Epithelial cell of prostate (primary cell): ENCODE measurements around the gene PPP1CC.

Experiments used
- DNase-seq: peaks from one replicate; pipeline ENCODE4 v3.0.0-alpha.2; 2011; ENCODE audit warnings: low read depth, low spot score
- H3K27ac ChIP-seq: fragments of 450-650 bp; 2 replicates; pipeline ENCODE4 v1.5.1; 2017; ENCODE audit warnings: mild to moderate bottlenecking

The PPP1CC gene

DNA sequence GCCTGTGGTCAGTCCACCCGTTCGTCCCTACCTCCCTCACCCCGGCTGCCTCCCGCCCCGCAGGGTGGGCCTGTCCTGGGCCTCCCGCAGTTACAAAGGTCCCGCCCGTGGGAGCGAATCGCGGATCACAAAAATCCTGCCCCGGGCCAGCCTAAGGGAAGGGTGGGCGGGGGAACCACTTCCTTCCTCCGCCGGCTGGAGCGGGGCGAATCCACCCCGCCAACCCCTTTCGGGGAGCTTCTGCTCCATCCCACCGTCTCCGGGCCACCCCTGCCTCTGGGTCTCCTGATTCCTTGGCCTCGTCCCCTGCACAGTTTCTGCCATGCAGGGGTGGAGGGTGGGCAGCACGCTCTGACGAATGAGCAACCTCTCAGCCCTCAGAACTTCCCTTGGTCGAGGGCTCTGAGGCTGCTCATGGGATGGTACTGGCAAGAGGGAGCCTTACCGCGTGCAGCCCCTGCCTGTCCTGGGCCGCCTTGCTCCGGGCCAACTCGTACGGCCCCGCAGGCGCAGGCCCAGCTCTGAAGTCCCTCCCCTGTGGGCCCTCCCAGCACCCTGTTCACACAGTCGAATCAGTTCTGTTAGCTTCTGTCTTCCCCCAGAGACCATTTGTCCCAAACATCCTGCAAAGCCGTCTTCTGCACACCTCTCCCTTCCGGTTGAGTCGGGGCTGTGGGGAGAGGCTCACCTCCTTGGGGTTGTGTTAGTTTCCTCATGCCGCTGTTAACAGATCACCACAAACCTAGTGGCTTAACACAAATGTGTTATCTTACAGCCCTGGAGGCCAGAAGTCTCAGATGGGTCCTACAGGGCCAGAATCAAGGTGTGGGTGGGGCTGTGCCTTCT lies 53.2 kb downstream of the PPP1CC start:
- H3K27ac ChIP-seq = no peak overlapping the region
- no peak for DNase-seq

DNA sequence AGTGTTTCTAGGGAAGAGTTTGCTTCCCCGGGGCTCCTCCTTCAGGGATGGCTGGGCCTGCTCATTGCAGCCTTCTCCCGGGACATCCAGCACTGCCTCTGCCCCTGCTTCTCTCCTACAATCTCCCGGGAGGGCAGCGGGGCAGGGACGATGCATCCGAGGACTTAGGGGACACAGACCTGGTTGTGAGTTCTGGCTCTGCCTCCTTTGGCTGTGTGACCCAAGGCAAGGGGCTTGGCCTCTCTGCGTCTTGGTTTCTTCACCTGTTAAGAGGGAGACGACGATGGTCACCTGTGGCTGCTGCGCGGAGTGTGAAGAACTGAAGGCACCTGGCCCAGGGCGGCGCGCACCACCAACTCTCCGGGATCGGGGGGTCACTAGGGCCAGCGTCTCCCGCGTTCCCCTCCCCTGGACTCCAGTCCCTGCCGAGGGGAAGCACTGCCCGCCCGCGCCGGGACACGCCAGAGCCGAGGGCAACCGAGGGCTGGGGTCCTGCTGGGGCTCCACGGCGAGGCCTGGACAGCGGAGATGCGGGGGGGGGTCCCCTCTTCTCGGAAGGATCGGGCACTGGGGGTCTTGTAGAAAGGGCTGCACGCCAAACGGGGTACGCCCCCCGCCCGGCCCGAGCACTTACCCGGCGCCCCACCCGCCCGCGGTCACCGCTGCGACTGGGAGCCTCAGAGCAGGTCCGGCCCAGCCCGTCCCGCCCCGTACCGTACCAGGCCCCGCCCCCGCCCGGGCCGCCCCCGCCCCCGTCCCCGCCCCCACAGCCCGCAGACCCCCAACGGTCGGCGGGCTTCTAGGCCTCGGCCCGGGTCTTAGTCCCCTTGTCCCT lies 54.0 kb downstream of the PPP1CC start, which contains the start of gene HVCN1:
Gene HVCN1, minus strand, starts transcription at position 670 of the 835 bp plus-strand sequence. CDS start 5,870 bp downstream, outside the sequence.
- DNase-seq = no peak
- no peak within 1 kb of the TSS for H3K27ac ChIP-seq

DNA sequence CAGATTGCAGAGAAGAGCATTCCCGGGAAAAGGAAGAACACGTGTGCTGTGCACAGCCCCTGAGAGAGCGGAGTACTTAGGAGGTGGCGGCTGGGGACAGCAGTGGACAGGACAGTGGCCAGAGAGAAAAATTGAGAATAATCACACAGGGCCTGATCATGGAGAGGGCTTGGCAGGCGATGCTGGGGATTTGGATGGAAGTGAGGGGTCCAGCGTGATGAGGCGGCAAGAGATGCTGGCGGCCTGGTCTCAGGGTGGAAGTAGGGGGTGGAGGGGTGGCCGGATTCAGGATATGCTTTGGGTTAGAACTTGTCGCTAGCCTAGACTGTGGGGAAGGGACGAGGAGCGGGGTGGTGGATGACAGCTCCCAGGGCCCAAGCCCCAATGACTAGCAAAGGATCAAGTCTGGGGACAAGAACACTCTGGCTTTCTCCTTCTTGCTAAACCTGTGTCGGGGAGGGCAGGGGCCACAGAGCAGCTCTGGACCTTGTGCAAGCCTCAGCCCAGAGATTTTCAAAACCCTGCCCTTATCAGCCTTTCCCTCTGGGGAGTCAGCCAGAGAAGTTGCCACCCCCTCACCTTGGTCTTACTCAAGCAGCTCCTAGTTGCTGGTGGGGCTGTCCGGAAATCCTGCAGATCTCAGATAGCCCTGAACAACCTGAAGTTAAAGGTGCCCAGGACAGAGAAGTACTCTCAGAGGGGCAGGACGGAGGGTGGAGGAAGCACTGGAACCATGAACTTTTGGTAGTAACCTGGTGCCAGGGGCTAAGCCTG lies 55.1 kb downstream of the PPP1CC start:
- DNase-seq = no peak
- H3K27ac ChIP-seq = no peak overlapping the region

DNA sequence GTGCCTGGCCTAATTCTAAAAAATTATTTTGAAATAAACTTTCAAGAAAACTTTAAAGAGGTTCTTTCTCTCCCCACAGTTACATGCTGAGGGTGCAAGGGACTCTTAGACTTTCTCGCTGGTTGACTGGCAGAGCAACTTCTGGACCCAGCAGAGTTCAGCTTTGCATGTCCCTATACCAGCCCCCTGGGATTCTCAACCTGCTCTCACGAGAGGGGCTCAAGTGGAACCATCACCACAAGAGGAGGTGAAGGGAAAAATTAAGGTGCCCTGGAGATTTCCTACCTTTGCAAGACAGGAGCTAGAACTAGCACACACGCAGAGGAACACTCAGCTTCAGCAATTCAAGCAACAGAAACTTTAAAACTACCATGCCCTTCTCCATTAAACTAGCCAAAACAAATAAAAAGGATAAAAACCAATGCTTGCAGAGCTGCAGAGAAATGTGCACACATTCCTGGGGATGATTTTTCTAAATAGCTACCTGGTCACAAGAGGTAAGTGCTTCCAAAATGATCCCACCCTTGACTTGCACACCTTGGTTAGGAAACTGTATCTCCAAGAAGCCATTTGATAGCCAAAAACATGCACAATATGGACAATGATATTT lies 56.3 kb downstream of the PPP1CC start:
- no peak overlapping the region for H3K27ac ChIP-seq

DNA sequence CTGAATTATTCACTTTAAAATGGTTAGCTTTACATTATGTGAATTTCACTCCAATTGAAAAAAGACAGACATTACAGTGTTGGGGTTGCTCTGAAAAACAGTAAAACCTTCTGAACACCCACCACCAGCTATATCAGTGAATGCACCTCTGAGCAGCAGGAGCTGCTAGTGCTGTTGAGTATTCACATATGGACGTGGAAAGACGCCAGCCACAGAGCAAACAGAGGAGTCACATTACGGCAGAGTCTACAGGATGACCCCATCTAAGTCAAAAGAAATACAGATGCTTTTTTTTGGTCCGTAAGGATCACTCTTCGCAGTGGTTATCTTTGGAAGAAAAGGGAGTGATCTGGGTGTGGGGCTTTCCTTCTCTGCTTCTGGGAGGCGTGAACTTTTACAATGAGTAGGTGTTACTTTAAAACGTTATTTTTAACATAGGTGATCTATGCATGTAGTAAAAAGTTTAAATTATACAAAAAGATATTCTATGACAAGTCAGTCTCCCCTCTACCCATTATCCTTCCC lies 58.3 kb downstream of the PPP1CC start:
- H3K27ac ChIP-seq = no peak overlapping the region
- no peak for DNase-seq

More for the DNA sequence above, 56.3 kb downstream of the PPP1CC start:
- DNase-seq = no peak

DNA sequence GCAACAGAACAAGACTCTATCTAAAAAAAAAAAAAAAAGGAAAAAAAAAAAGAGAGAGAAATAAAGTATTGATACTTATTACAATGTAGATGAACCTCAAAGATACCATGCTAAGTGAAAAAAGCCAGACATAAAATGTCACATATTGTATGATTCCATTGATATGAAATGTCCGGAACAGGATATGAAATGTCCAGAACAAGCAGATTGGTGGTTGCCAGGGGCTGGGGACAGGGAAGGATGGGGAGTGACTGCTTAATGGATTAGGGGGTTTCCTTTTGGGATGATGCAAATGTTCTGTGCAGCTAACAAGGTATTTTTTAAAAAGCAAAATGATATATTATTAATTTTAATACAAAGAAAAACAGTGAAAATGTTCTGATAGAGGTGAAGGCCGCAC lies 58.8 kb downstream of the PPP1CC start:
- H3K27ac ChIP-seq = no peak overlapping the region
- no peak for DNase-seq

DNA sequence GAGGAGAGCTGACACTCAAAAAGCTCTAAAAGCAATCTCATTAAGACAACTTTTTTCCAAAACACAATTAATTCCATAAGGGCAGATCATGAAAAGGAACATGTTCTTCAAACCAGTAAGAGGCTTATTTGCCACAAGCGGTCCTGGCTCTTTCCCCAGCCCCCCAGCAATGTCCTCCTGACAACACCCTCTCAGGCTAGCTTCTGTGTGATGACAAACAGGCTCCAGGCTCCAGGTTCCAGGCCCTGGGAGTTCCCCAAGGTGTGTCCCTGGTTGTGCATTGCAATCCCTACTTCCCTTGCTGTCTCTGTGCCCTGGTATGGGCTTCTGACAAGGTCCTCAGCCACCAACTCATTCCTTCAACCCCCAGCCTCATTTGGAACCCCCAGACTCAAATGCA lies 62.7 kb downstream of the PPP1CC start:
- DNase-seq = no peak
- H3K27ac ChIP-seq = no peak overlapping the region

DNA sequence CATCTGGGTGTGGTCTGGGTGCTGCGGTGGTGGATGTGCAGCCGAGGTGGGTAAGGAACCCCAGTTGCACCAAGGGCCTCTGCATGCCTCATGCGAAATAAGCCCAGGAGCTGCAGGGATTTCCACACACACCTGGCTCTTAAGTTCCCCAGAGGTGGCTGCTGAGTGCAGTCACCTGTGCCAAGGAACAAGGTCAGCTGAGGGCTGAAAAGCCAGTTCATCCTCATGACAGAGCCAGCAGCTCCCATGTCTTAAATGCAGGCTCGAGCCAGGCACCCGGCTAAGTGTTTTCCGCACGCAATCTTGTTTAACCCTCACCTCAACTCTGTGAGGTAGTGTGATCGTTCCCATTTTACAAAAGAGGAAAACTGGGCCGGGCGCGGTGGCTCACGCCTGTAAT lies 63.5 kb downstream of the PPP1CC start:
- no peak overlapping the region for H3K27ac ChIP-seq
- DNase-seq = no peak

DNA sequence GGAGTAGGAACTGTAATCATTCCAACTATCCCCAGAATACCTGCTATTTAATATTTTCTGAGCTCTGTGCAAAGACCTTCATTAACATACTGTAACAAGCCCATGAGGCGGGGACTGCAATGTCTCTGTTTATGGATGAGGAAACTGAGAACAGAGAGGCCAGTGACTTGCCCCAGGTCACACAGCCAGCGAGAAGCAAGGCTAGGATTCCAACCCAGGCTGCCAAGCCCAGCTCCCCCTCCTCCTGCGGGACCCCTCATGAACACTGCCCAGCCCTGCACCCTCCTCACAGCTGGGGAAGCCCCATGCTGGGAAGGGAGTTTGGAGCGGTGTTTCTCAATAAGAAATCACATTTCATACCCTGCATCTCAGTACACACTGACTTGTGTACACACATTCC lies 64.7 kb downstream of the PPP1CC start:
- DNase-seq = no peak
- H3K27ac ChIP-seq = no peak overlapping the region

DNA sequence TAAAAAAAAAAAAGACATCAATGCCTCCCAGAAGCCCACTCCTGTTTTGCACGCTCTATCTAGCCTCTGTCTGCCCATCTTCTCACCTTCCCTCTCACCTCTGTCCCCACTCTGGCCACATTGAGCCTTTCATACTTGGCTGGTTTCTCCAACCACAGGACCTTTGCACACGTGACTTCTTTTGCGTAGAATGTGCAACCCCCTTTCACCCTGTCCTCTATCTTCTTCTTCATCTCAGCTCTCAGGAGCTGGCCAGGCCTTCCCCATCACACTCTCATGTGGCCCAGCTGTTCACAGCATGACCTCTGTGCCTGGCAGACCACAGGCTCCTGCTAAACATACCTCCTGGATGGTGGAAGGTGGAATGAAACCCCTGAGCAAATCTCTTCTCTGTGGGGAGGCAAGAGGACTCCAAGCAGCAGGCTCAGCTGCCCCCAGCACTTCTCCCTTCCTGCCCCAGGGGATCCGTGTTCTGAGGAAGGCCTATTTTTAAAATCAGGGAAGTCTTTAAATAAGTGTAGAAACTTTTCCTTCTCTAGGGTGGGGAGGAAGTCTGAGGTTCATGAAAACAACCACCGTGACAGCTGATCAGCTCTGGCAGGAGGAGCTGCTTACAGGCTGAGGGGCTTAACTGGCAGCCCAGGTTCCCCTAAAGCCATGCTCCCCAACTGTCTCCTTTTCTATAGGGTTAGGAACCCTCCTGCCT lies 65.3 kb downstream of the PPP1CC start:
- no peak overlapping the region for H3K27ac ChIP-seq
- no peak for DNase-seq

DNA sequence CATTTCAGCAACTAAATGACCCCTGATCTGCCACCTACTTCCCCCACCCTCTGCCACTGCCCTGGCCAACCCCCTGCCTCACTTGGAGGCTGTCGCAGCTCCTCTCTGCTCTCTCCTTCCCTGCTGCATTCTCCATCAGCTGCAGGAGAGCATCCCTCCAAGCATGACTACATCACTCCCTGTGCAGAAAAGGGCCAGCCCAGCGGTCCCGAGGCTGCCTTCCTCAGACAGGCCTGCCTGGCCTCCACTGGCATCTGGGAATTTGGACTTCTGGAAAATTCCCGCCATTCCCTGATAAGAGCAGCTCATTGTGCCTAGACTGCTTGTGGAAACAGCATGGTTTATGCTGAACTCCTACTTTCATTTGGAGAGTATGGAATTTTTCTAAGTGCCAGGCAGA lies 66.5 kb downstream of the PPP1CC start:
- no peak for DNase-seq
- H3K27ac ChIP-seq = no peak overlapping the region

DNA sequence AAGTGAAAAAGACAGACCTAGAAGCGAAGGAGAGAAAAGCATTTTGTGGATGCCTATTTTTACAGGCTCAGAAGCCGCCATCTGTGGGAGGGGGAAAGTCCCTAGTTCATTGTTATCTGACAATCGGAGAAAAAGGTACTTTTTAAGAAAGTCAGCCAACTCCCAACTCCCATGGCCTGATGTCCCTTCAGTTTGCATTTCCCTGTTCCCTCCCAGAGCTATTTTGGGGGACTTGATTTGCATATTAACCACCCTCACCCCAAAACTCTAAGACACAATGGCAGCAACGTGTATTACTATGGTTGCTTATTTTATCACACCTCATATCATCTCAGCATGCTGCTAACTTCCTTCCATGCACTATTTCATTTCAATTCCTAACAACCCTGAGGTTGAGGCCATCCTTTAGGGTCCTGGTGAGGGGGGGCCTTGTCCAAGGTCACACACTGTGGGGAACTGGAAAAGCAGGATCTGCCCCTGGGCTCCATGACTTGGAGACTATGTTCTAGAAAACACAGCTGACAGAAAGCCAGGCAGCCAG lies 72.5 kb downstream of the PPP1CC start:
- no peak for DNase-seq

More for the DNA sequence above, 72.5 kb downstream of the PPP1CC start:
- no peak overlapping the region for H3K27ac ChIP-seq
